SKM-1 (cell line): ENCODE data around the gene ZNF664.

Experiments
- DNase-seq: peaks from one replicate; lab custom pipeline; 2025; ENCODE audit not compliant: unreplicated experiment; lab: John Stamatoyannopoulos, UW

The ZNF664 gene

DNA sequence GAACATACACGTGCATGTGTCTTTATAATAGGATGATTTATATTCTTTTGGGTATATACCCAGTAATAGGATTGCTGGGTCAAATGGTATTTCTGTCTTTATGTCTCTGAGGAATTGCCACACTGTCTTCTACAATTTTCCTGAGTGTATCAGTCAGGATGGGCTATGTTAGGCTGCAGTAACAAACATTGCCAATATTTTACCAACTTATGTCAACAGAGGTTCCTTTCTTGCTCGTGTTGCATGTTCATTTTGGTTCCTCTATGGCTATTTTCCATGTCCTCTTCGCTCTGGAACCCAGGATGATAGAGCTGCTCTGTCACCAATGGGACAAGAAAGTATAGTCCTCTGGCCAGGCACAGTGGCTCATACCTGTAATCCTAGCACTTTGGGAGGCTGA lies 86.7 kb downstream of the ZNF664 start:
- DNase-seq: no peak
